ENCODE data around the gene NRL. TPM values are rescaled to one million over a fixed set of nuclear protein-coding genes. Genes with fewer than 3 reads are reported as not detected.

Gene NRL
- total and polyA plus RNA-seq, 4 donors: 1.5 to 3.2 (median 2.8) TPM

- no peaks in the 10 kb centered on the region for H3K27me3 ChIP-seq (ENCODE audit: control insufficient read depth in 4 of 4, insufficient read depth in 4 of 4, low read length in 3 of 4)
- TF ChIP-seq MAX (IDR thresholded peaks at IDR 0.05) (no peak), SP1 (IDR thresholded peaks at IDR 0.05) (no peak), HNF4A (conservative IDR thresholded peaks at IDR 0.05) (peak in 1 of 2 donors; percentile 8), YY1 (IDR thresholded peaks at IDR 0.05) (no peak), ZBTB33 (IDR thresholded peaks at IDR 0.05) (no peak)
- H3K27ac ChIP-seq (ENCODE audit: low read depth in 1 of 2, low read length in 2 of 2): peak overlapping the region in 1 of 2 donors; percentile 6
- no peak for DNase-seq (ENCODE audit: low spot score)
- no peaks in the 10 kb centered on the region for H3K9me3 ChIP-seq (ENCODE audit: control insufficient read depth in 4 of 4, low read length in 3 of 4)
- H3K36me3 ChIP-seq (ENCODE audit: control insufficient read depth in 4 of 4, insufficient read depth in 3 of 4, low read depth in 1 of 4, low read length in 3 of 4): peaks cover 0 to 3% (median 0%) of the 10 kb centered on the region in 4 donors
- no peak overlapping the region for H3K4me3 ChIP-seq (ENCODE audit: low read depth in 1 of 3, low read length in 3 of 3)
- peaks cover 15 to 47% (median 36%) of the 10 kb centered on the region in 4 donors for H3K4me1 ChIP-seq (ENCODE audit: control insufficient read depth in 4 of 4, insufficient read depth in 4 of 4, low read length in 3 of 4)
- H3K9ac ChIP-seq (ENCODE audit: low read depth in 1 of 2, low read length in 2 of 2): no peak overlapping the region
These were observed 22.6 kb downstream of the NRL start for GRCh38 chr14:24092110-24092504.

GRCh38 chr14:24089890-24090289, 24.9 kb downstream of the NRL start:
- Histone ChIP-seq H3K4me3 (ENCODE audit: low read depth in 1 of 3, low read length in 3 of 3) (no peak overlapping the region), H3K27ac (ENCODE audit: low read depth in 1 of 2, low read length in 2 of 2) (no peak overlapping the region)
- WGBS: 82% methylated on average over 6 of the region's 6 CpGs

GRCh38 chr14:24088095-24088494, 26.7 kb downstream of the NRL start:
- peaks cover 4 to 29% (median 22%) of the 10 kb centered on the region in 4 donors for H3K4me1 ChIP-seq (ENCODE audit: control insufficient read depth in 4 of 4, insufficient read depth in 4 of 4, low read length in 3 of 4)
- TF ChIP-seq RAD21 (IDR thresholded peaks at IDR 0.05) (no peak), HNF4G (IDR thresholded peaks at IDR 0.05) (no peak), FOXA1 (IDR thresholded peaks at IDR 0.05) (no peak), MAX (IDR thresholded peaks at IDR 0.05) (no peak), NR2F2 (IDR thresholded peaks at IDR 0.05) (no peak), YY1 (IDR thresholded peaks at IDR 0.05) (no peak), JUND (IDR thresholded peaks at IDR 0.05) (no peak), REST (IDR thresholded peaks at IDR 0.05) (no peak), TAF1 (conservative IDR thresholded peaks at IDR 0.05) (no peak), ATF3 (IDR thresholded peaks at IDR 0.05) (no peak), GABPA (IDR thresholded peaks at IDR 0.05 in 1 of 2, conservative IDR thresholded peaks at IDR 0.05 in 1 of 2) (no peak), CTCF (IDR thresholded peaks at IDR 0.05; ENCODE audit: low read depth, low read length, missing input control) (no peak), SP1 (IDR thresholded peaks at IDR 0.05) (no peak), RXRA (IDR thresholded peaks at IDR 0.05) (no peak), EGR1 (IDR thresholded peaks at IDR 0.05; ENCODE audit: low read depth in 2 of 2) (no peak), HNF4A (conservative IDR thresholded peaks at IDR 0.05) (no peak), ZBTB33 (IDR thresholded peaks at IDR 0.05) (no peak), FOXA2 (IDR thresholded peaks at IDR 0.05) (no peak)
- H3K27me3 ChIP-seq (ENCODE audit: control insufficient read depth in 4 of 4, insufficient read depth in 4 of 4, low read length in 3 of 4): no peaks in the 10 kb centered on the region
- H3K27ac ChIP-seq (ENCODE audit: low read depth in 1 of 2, low read length in 2 of 2): no peak overlapping the region
- no peak overlapping the region for H3K9ac ChIP-seq (ENCODE audit: low read depth in 1 of 2, low read length in 2 of 2)
- no peaks in the 10 kb centered on the region for H3K36me3 ChIP-seq (ENCODE audit: control insufficient read depth in 4 of 4, insufficient read depth in 3 of 4, low read depth in 1 of 4, low read length in 3 of 4)
- 59% methylated on average over 2 of the region's 2 CpGs for WGBS
- DNase-seq (ENCODE audit: low spot score): no peak
- H3K4me3 ChIP-seq (ENCODE audit: low read depth in 1 of 3, low read length in 3 of 3): no peak overlapping the region
- H3K9me3 ChIP-seq (ENCODE audit: control insufficient read depth in 4 of 4, low read length in 3 of 4): no peaks in the 10 kb centered on the region

More at GRCh38 chr14:24089890-24090289, 24.9 kb downstream of the NRL start:
- no peak for DNase-seq (ENCODE audit: low spot score)
- Histone ChIP-seq H3K36me3 (ENCODE audit: control insufficient read depth in 4 of 4, insufficient read depth in 3 of 4, low read depth in 1 of 4, low read length in 3 of 4) (no peaks in the 10 kb centered on the region), H3K4me1 (ENCODE audit: control insufficient read depth in 4 of 4, insufficient read depth in 4 of 4, low read length in 3 of 4) (peaks cover 8 to 28% (median 23%) of the 10 kb centered on the region in 4 donors), H3K27me3 (ENCODE audit: control insufficient read depth in 4 of 4, insufficient read depth in 4 of 4, low read length in 3 of 4) (no peaks in the 10 kb centered on the region), H3K9ac (ENCODE audit: low read depth in 1 of 2, low read length in 2 of 2) (no peak overlapping the region), H3K9me3 (ENCODE audit: control insufficient read depth in 4 of 4, low read length in 3 of 4) (no peaks in the 10 kb centered on the region)
- no peak for TF ChIP-seq SP1 (IDR thresholded peaks at IDR 0.05)
